ENCODE data around the gene IER5. TPM values are rescaled to one million over a fixed set of nuclear protein-coding genes. Genes with fewer than 3 reads are reported as not detected.
A peak's percentile ranks its signal among the peaks of the same experiment; 100 is the strongest.

Gene IER5
- total and polyA plus RNA-seq, 2 donors from 2014 or later: 3.9 to 11.0 TPM

GRCh38 chr1:181087400-181087901, 1.0 kb upstream of the IER5 start:
- DNase-seq (no peak), FAIRE-seq (no peak)
- no peak for TF ChIP-seq CTCF (IDR thresholded peaks at IDR 0.05; ENCODE audit: borderline replicate concordance, extremely low read depth, insufficient read depth)
- peaks cover 3 to 6% (median 5%) of the 10 kb centered on the region in 3 donors for H3K4me1 ChIP-seq (ENCODE audit: control insufficient read depth in 2 of 3, insufficient read depth in 2 of 3, low read depth in 1 of 3, low read length in 3 of 3)
- no peak overlapping the region for H3K27ac ChIP-seq (ENCODE audit: low read depth in 2 of 2, low read length in 2 of 2)
- no peaks in the 10 kb centered on the region for H3K9me3 ChIP-seq (ENCODE audit: control insufficient read depth in 2 of 3, insufficient read depth in 1 of 3, low read length in 3 of 3)
- no peak overlapping the region for H3K4me3 ChIP-seq (ENCODE audit: low read length in 3 of 3)
- intact Hi-C loops (cut with DNase I): loop anchor here (10.0 kb wide), 1 partner anchor 57 kb away; no protein-coding TSS in a partner anchor
- no peaks in the 10 kb centered on the region for H3K27me3 ChIP-seq (ENCODE audit: control insufficient read depth, insufficient read depth, low read length)
- H3K36me3 ChIP-seq (ENCODE audit: control insufficient read depth in 2 of 3, insufficient read depth in 3 of 3, low read length in 3 of 3): no peaks in the 10 kb centered on the region
- no peak overlapping the region for H3K9ac ChIP-seq (ENCODE audit: low read length in 3 of 3)

- peak overlapping the region; percentile 63 to 70 (median 67) for H3K9ac ChIP-seq (ENCODE audit: low read length in 3 of 3)
- intact Hi-C loops (cut with DNase I): loop anchor here (10.0 kb wide), 1 partner anchor 56 kb away; no protein-coding TSS in a partner anchor
- H3K27ac ChIP-seq (ENCODE audit: low read depth in 2 of 2, low read length in 2 of 2): peak overlapping the region; percentile 83 to 91
- peak in 4 of 5 donors; percentile 31 to 84 (median 62) for DNase-seq
- H3K9me3 ChIP-seq (ENCODE audit: control insufficient read depth in 2 of 3, insufficient read depth in 1 of 3, low read length in 3 of 3): no peaks in the 10 kb centered on the region
- no peaks in the 10 kb centered on the region for H3K36me3 ChIP-seq (ENCODE audit: control insufficient read depth in 2 of 3, insufficient read depth in 3 of 3, low read length in 3 of 3)
- no peak for FAIRE-seq
- H3K4me1 ChIP-seq (ENCODE audit: control insufficient read depth in 2 of 3, insufficient read depth in 2 of 3, low read depth in 1 of 3, low read length in 3 of 3): peaks cover 3 to 6% (median 4%) of the 10 kb centered on the region in 3 donors
- TF ChIP-seq CTCF (IDR thresholded peaks at IDR 0.05; ENCODE audit: borderline replicate concordance, extremely low read depth, insufficient read depth): no peak
- H3K4me3 ChIP-seq (ENCODE audit: low read length in 3 of 3): peak overlapping the region; percentile 80 to 87 (median 84)
- no peaks in the 10 kb centered on the region for H3K27me3 ChIP-seq (ENCODE audit: control insufficient read depth, insufficient read depth, low read length)
Measured at GRCh38 chr1:181089017-181089675, 646 bp downstream of the IER5 start.

GRCh38 chr1:181089676-181090544, 1.4 kb downstream of the IER5 start:
- TF ChIP-seq CTCF (IDR thresholded peaks at IDR 0.05; ENCODE audit: borderline replicate concordance, extremely low read depth, insufficient read depth): no peak
- Histone ChIP-seq H3K4me1 (ENCODE audit: control insufficient read depth in 2 of 3, insufficient read depth in 2 of 3, low read depth in 1 of 3, low read length in 3 of 3) (peaks cover 3 to 6% (median 3%) of the 10 kb centered on the region in 3 donors), H3K9ac (ENCODE audit: low read length in 3 of 3) (peak overlapping the region; percentile 17 to 63 (median 61)), H3K9me3 (ENCODE audit: control insufficient read depth in 2 of 3, insufficient read depth in 1 of 3, low read length in 3 of 3) (no peaks in the 10 kb centered on the region), H3K27me3 (ENCODE audit: control insufficient read depth, insufficient read depth, low read length) (no peaks in the 10 kb centered on the region), H3K36me3 (ENCODE audit: control insufficient read depth in 2 of 3, insufficient read depth in 3 of 3, low read length in 3 of 3) (no peaks in the 10 kb centered on the region), H3K27ac (ENCODE audit: low read depth in 2 of 2, low read length in 2 of 2) (peak overlapping the region; percentile 83 to 91), H3K4me3 (ENCODE audit: low read length in 3 of 3) (peak overlapping the region; percentile 80 to 87 (median 84))
- DNase-seq (peak; percentile 50 to 93 (median 70)), FAIRE-seq (no peak)
- intact Hi-C loops (cut with DNase I): loop anchor here (10.0 kb wide), 1 partner anchor 55 kb away; no protein-coding TSS in a partner anchor

Measured in kidney (tissue), 14 donors.